HL-60 (cell line): ENCODE data around the gene PSENEN.

Experiments
- POLR2AphosphoS5 ChIP-seq: IDR thresholded peaks from 2 replicates; pipeline ENCODE4 v1.6.1; 2012; ENCODE audit warnings: low read depth
- TF ChIP-seq, protein P1 (sequence below): IDR thresholded peaks from one replicate; pipeline ENCODE4 v1.5.1; 2011; ENCODE audit warnings: low read length, control low read depth, inconsistent platforms; ENCODE audit not compliant: insufficient read depth

DNA sequence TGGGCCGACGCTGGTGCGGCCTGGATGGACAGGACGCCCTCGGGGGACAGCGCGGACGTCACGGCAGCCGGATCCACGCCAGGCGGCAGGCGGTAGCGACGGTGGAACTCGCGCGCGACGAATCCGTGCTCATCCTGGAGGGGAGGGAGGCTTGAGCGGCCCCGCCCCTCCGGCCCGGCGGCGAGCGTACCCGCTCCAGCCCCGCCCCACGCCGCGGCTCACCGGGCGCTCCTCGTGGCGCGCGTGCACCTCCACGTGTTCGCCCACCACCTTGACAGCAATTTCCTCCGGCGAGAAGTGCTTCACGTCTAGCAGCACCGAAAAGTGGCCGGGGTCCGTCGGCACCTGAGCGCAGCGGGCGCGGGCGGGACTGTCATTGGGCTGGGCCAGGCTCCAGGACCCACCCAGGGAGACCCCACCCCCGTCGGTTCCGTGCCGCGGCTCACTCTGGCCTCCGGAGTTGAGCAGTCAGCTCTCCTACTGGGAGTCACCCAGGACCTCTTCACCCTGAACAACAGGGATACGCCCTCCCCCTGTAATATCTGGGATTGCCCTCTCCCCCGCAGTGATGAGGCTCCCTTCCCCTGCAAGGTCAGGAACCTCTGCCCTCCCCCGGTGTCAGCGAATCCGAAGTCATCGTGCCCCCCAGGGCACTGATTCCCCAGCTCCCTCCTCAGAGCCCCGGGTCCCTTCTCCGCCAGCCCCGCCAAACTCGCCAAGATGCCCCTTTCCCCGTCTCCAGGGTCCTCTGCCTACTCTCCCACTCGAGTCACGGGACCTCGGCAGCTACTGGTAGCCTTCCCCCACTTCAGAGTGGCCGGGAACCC lies 10.3 kb downstream of the PSENEN start:
- TF ChIP-seq, protein P1, sequence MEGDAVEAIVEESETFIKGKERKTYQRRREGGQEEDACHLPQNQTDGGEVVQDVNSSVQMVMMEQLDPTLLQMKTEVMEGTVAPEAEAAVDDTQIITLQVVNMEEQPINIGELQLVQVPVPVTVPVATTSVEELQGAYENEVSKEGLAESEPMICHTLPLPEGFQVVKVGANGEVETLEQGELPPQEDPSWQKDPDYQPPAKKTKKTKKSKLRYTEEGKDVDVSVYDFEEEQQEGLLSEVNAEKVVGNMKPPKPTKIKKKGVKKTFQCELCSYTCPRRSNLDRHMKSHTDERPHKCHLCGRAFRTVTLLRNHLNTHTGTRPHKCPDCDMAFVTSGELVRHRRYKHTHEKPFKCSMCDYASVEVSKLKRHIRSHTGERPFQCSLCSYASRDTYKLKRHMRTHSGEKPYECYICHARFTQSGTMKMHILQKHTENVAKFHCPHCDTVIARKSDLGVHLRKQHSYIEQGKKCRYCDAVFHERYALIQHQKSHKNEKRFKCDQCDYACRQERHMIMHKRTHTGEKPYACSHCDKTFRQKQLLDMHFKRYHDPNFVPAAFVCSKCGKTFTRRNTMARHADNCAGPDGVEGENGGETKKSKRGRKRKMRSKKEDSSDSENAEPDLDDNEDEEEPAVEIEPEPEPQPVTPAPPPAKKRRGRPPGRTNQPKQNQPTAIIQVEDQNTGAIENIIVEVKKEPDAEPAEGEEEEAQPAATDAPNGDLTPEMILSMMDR: no peak
- TF ChIP-seq POLR2AphosphoS5: no peak
